Sigmoid colon (tissue), 7 donors: ENCODE measurements around the gene CDCA3. TPM values are rescaled to one million over a fixed set of nuclear protein-coding genes. Genes with fewer than 3 reads are reported as not detected.
"Not testable (repeated sequence)": the region's sequence is repeated elsewhere in the genome, so short reads cannot be mapped to it uniquely, and the experiment has no call there.

Experiments used
- DNase-seq: peaks from one replicate; pipeline ENCODE4 v3.0.0-alpha.2; 2019
- H3K27ac ChIP-seq, 4 donors: fragments of 200-600 bp; sonication (generic); one replicate each; pipeline ENCODE4 v1.5.1; 2016 to 2019; ENCODE audit warnings: mild to moderate bottlenecking in 1 of 4
- H3K27me3 ChIP-seq, 3 donors: fragments of 200-600 bp; sonication (generic); one replicate each; pipeline ENCODE4 v1.5.1; 2019; ENCODE audit warnings: mild to moderate bottlenecking in 1 of 3
- H3K36me3 ChIP-seq, 4 donors: fragments of 200-600 bp; sonication (generic); one replicate each; pipeline ENCODE4 v1.5.1; 2016 to 2019
- H3K4me1 ChIP-seq, 4 donors: fragments of 200-600 bp; sonication (generic); one replicate each; pipeline ENCODE4 v1.5.1; 2017 to 2019
- H3K4me3 ChIP-seq, 4 donors: fragments of 200-600 bp; sonication (generic); one replicate each; pipeline ENCODE4 v1.5.1; 2017 to 2019; ENCODE audit warnings: mild to moderate bottlenecking in 2 of 4, moderate library complexity in 1 of 4
- H3K9me3 ChIP-seq, 4 donors: fragments of 200-600 bp in 3 of 4; sonication (generic) in 3 of 4; one replicate each; pipeline versions ENCODE4 v1.5.1 to v1.6.1; 2013 to 2019
- EP300 ChIP-seq, 4 donors: sonication (generic); formaldehyde crosslinking; IDR thresholded peaks; one replicate each; pipeline ENCODE4 v1.6.1; 2017; ENCODE audit warnings: antibody characterized with exemption in 4 of 4
- POLR2A ChIP-seq, 2 donors: fragments of 450-650 bp; IDR thresholded peaks; one replicate each; pipeline ENCODE4 v1.6.1; 2016; ENCODE audit warnings: antibody characterized with exemption in 2 of 2, mild to moderate bottlenecking in 2 of 2, moderate library complexity in 2 of 2
- POLR2AphosphoS5 ChIP-seq, 4 donors: sonication (generic); formaldehyde crosslinking; IDR thresholded peaks; one replicate each; pipeline ENCODE4 v1.6.1; 2017; ENCODE audit warnings: antibody characterized with exemption in 4 of 4
- WGBS, 2 donors: extraction: QIAGEN DNeasy Blood & Tissue Kit; methylation state at CpG; one replicate each; pipeline ENCODE4 v1.1.7; 2013; 5-methylcytosine and 5-hydroxymethylcytosine counted together
- intact Hi-C: fragments of 100-400 bp; cut with DNase I; formaldehyde crosslinking; loops from one replicate; pipeline ENCODE4 v1.15.1; 2023
- polyA plus RNA-seq, 3 donors: library from polyadenylated mRNA; stranded (reverse); fragments of 200-250 nt; gene quantifications; one replicate each; pipeline ENCODE4 v1.2.3, GENCODE V29; 2013
- total RNA-seq, 4 donors: library from RNA; depleted of rRNA; stranded (reverse); fragments of >200 nt; gene quantifications; one replicate each; pipeline ENCODE4 v1.1.0, GENCODE V29; 2016
- TF ChIP-seq, protein P1 (sequence below), 4 experiments: fragments of 450-650 bp in 3 of 4; fragments of 200-600 bp in 1 of 4; IDR thresholded peaks; one replicate each; pipeline ENCODE4 v1.5.1; 2016 to 2019; ENCODE audit warnings: antibody characterized with exemption in 4 of 4, mild to moderate bottlenecking in 3 of 4, moderate library complexity in 2 of 4
- donor health status: healthy with polysubstance abuse.
- donor health status: Bipolar disorder and iron deficiency.
- donor health status: healthy.

CDCA3 gene
- total and polyA plus RNA-seq, 7 donors: 0.33 to 31.2 (median 2.8) TPM

DNA sequence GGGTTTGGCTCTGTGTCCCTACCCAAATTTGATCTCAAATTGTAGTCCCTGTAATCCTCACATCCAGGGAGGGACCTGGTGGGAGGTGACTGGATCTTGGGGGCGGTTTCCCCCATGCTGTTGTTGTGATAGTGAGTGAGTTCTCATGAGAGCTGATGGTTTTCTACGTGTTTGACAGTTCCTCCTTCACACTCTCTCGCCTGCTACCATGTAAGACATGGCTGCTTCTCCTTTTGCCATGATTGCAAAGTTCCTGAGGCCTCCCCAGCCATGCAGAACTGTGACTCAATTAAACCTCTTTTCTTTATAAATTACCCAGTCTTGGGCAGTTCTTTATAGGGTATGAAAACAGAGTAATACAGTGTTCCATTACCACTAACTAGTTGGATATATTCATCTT is 43.2 kb upstream of the CDCA3 start:
- DNase-seq: no peak
- peaks cover 0 to 13% (median 6%) of the 10 kb centered on the region in 4 donors for H3K4me1 ChIP-seq
- intact Hi-C loops: no loop called here
- TF ChIP-seq POLR2AphosphoS5 (IDR thresholded peaks at IDR 0.05) (no peak), EP300 (IDR thresholded peaks at IDR 0.05) (no peak), POLR2A (IDR thresholded peaks at IDR 0.05) (no peak)
- TF ChIP-seq, protein P1, sequence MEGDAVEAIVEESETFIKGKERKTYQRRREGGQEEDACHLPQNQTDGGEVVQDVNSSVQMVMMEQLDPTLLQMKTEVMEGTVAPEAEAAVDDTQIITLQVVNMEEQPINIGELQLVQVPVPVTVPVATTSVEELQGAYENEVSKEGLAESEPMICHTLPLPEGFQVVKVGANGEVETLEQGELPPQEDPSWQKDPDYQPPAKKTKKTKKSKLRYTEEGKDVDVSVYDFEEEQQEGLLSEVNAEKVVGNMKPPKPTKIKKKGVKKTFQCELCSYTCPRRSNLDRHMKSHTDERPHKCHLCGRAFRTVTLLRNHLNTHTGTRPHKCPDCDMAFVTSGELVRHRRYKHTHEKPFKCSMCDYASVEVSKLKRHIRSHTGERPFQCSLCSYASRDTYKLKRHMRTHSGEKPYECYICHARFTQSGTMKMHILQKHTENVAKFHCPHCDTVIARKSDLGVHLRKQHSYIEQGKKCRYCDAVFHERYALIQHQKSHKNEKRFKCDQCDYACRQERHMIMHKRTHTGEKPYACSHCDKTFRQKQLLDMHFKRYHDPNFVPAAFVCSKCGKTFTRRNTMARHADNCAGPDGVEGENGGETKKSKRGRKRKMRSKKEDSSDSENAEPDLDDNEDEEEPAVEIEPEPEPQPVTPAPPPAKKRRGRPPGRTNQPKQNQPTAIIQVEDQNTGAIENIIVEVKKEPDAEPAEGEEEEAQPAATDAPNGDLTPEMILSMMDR (IDR thresholded peaks at IDR 0.05): no peak
- no peak overlapping the region for H3K27ac ChIP-seq
- H3K36me3 ChIP-seq: no peaks in the 10 kb centered on the region
- H3K9me3 ChIP-seq: no peaks in the 10 kb centered on the region
- H3K27me3 ChIP-seq: no peaks in the 10 kb centered on the region
- 83 to 88% methylated on average over 3 of the region's 3 CpGs for WGBS, 2 donors
- no peak overlapping the region for H3K4me3 ChIP-seq

DNA sequence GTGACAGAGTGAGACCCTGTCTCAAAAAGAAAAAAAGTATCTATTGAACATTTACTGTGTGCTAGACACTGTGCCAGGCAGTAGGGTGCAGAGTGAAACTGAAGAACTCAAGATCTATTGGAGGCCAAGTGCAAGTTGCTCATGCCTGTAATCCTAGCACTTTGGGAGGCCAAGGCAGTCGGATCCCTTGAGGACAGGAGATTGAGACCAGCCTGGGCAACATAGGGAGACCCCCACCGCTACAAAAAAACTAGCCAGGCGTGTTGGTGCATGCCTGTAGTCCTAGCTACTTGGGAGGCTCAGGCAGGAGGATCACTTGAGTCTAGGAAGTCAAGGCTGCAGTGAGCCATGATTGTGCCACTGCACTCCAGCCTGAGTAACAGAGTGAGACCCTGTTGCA is 41.6 kb upstream of the CDCA3 start:
- H3K4me3 ChIP-seq, H3K9me3 ChIP-seq, H3K36me3 ChIP-seq, intact Hi-C loops, DNase-seq, H3K27ac ChIP-seq, H3K27me3 ChIP-seq: not testable (repeated sequence)
- peaks cover 0 to 13% (median 6%) of the 10 kb centered on the region in 4 donors for H3K4me1 ChIP-seq
- WGBS, 2 donors: 93 to 96% methylated on average over 3 of the region's 3 CpGs

DNA sequence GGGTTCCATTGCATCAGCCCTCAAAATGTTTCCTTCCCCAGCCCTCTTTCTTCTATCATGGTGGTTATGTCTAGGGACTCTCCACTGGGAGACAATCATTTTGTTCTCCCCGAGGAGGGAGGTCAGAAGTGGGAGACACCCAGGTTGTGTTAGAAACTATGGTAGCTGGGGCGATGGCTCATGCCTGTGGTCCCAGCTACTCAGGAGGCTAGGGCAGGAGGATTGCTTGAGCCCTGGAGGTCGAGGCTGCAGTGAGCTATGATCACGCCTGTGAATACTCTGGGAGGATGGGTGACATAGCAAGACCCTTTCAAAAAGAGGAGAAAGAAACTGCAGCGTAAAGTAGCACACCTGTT is 40.5 kb upstream of the CDCA3 start:
- no peaks in the 10 kb centered on the region for H3K27me3 ChIP-seq
- TF ChIP-seq POLR2AphosphoS5 (IDR thresholded peaks at IDR 0.05) (no peak), EP300 (IDR thresholded peaks at IDR 0.05) (no peak), POLR2A (IDR thresholded peaks at IDR 0.05) (no peak)
- TF ChIP-seq, protein P1 (IDR thresholded peaks at IDR 0.05): no peak
- no peaks in the 10 kb centered on the region for H3K36me3 ChIP-seq
- H3K4me1 ChIP-seq: peaks cover 0 to 13% (median 6%) of the 10 kb centered on the region in 4 donors
- peak overlapping the region; percentile 88 to 94 (median 90) for H3K27ac ChIP-seq
- H3K4me3 ChIP-seq: peak overlapping the region; percentile 42 to 55 (median 48)
- intact Hi-C loops: loop anchor here (1.0 kb wide), 2 partner anchors 18 to 22 kb away; partner anchors contain the start of gene SPSB2
- no peaks in the 10 kb centered on the region for H3K9me3 ChIP-seq
- no peak for DNase-seq
- WGBS, 2 donors: 78 to 86% methylated on average over 5 of the region's 5 CpGs

DNA sequence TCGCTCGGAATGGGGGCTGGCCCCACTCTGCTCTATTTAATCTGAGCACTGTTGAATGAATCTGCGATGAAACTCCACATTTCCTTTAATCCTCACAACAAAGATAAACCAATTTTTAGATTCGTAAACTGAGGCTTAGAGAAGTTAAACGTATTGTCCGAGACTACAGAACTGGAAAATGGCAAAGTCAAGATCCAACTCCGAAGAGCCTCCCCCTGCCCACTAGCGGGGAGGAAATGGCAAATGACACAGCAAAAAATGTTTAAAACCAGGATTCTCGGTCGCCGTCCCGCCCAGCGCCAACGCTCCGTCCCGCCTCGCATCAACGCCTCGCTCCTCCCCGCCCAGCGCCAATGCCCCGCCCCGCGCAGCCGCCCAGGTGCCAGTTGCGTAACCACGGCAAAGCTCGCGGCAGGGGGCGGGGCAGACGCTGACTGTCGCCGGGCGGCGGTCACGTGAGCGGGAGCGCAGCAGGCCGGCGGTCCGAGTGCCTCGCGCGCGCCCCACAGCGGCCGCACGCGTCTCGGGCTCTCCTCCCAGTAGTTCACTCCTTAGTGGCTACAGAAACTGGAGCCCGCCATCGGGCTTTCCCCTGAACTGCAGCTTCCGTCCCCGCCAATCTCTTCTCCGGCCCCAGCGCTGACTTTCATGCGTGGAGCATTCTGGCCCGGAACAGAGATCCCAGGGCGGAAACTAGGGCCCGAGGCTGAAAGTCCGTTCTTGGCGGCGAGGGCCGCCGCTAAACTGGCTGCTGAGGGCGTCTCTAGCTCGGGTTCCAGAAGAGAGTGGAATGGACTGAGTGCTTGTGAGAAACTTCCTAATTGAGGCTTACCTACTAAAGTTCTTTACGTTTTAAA is 39.9 kb upstream of the CDCA3 start:
- intact Hi-C loops: loop anchor here (1.0 kb wide), 2 partner anchors 18 to 22 kb away; partner anchors contain the start of gene SPSB2
- Histone ChIP-seq H3K4me3 (peak overlapping the region; percentile 42 to 55 (median 48)), H3K27ac (peak overlapping the region; percentile 88 to 94 (median 90)), H3K27me3 (no peaks in the 10 kb centered on the region), H3K9me3 (no peaks in the 10 kb centered on the region), H3K4me1 (peaks cover 0 to 13% (median 6%) of the 10 kb centered on the region in 4 donors), H3K36me3 (no peaks in the 10 kb centered on the region)
- TF ChIP-seq, protein P1 (IDR thresholded peaks at IDR 0.05): peak; percentile 66 to 85 (median 74)
- TF ChIP-seq POLR2A (IDR thresholded peaks at IDR 0.05): peak; percentile 55 to 76
- peak; percentile 77 to 89 (median 82) for TF ChIP-seq POLR2AphosphoS5 (IDR thresholded peaks at IDR 0.05)
- TF ChIP-seq EP300 (IDR thresholded peaks at IDR 0.05): peak in 1 of 4 donors; percentile 58
- DNase-seq: peak; percentile 98
- 1 to 2% methylated on average over 68 of the region's 68 CpGs for WGBS, 2 donors

DNA sequence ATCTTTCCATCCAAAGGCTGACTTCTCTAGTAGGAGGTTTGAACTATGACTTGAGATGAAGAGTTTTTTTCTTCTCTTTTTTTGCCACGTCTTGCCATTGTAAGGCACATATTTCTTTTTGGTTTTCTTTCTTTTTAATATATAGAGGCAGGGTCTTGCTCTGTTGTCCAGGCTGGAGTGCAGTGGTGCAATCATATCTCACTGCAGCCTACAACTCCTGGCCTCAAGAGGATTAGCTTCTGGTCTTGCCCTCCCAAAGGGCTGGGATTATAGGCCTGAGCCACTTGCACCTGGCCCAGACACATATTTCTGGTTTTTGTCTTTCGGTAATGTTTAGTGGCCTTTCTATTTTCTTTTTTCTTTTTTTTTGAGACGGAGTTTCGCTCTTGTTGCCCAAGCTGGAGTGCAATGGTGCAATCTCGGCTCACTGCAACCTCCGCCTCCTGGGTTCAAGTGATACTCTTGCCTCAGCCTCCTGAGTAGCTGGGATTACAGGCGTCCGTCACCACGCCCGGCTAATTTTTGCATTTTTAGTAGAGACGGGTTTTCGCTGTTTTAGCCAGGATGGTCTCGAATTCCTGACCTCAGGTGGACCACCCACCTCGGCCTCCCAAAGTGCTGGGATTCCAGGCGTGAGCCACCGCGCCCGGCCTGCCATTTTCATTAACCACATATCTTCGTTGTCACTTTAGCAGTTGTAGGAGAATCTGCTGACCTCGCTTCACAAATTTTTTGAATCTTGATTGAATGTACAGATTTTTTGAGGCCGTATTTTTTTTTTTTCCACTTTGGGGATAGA is 38.9 kb upstream of the CDCA3 start:
- H3K27ac ChIP-seq: peak overlapping the region; percentile 88 to 94 (median 90)
- H3K27me3 ChIP-seq, H3K36me3 ChIP-seq, DNase-seq, intact Hi-C loops, H3K9me3 ChIP-seq, H3K4me3 ChIP-seq: not testable (repeated sequence)
- WGBS, 2 donors: 94 to 96% methylated on average over 21 of the region's 21 CpGs
- peaks cover 0 to 13% (median 6%) of the 10 kb centered on the region in 4 donors for H3K4me1 ChIP-seq

DNA sequence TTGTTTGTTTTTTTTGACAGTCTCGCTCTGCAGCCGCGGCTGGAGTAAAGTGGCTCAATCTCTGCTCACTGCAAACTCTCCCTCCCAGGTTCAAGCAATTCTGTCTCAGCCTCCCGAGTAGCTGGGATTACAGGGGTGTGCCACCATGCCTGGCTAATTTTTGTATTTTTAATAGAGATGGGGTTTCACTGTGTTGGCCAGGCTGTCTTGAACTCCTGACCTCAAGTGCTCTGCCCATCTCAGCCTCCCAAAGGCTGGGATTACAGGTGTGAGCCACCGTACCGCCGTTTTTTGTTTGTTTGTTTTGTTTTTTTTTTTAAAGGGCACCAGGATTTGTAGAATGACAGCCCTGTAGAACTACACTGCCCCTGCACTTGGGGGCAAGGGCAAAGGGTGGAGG is 37.7 kb upstream of the CDCA3 start:
- H3K27ac ChIP-seq, DNase-seq, H3K9me3 ChIP-seq, H3K4me3 ChIP-seq, intact Hi-C loops, H3K27me3 ChIP-seq: not testable (repeated sequence)
- 63 to 83% methylated on average over 7 of the region's 7 CpGs for WGBS, 2 donors
- H3K4me1 ChIP-seq: peaks cover 0 to 13% (median 6%) of the 10 kb centered on the region in 4 donors
- peaks cover 0 to 13% (median 2%) of the 10 kb centered on the region in 4 donors for H3K36me3 ChIP-seq
